Breast epithelium (tissue), 4 donors: ENCODE results near the gene ACTRT2. TPM values are rescaled to one million over a fixed set of nuclear protein-coding genes. Genes with fewer than 3 reads are reported as not detected.

Source experiments
- DNase-seq, 2 donors: peaks; one replicate each; pipeline ENCODE4 v3.0.0-alpha.2; 2019; ENCODE audit warnings: low spot score in 2 of 2
- H3K27ac ChIP-seq, 2 donors: fragments of 200-600 bp; sonication (generic) in 1 of 2; one replicate each; pipeline ENCODE4 v1.5.1; 2016 to 2019; ENCODE audit warnings: mild to moderate bottlenecking in 1 of 2
- H3K27me3 ChIP-seq, 2 donors: fragments of 200-600 bp; sonication (generic) in 1 of 2; one replicate each; pipeline versions ENCODE4 v1.5.1 to v1.6.0; 2017 to 2019; ENCODE audit warnings: control low read depth in 1 of 2, mild to moderate bottlenecking in 1 of 2
- H3K36me3 ChIP-seq: fragments of 200-600 bp; one replicate; pipeline ENCODE4 v1.5.1; 2019
- H3K4me1 ChIP-seq, 2 donors: fragments of 200-600 bp; sonication (generic); one replicate each; pipeline ENCODE4 v1.5.1; 2016 to 2019; ENCODE audit warnings: control low read depth in 1 of 2
- H3K4me3 ChIP-seq, 3 donors: fragments of 200-600 bp; sonication (generic); 1 replicate in 2 of 3; 2 replicates in 1 of 3; pipeline ENCODE4 v1.5.1; 2016 to 2019; ENCODE audit warnings: mild to moderate bottlenecking in 3 of 3, moderate library complexity in 2 of 3
- H3K9me3 ChIP-seq, 2 donors: fragments of 200-600 bp; sonication (generic) in 1 of 2; one replicate each; pipeline ENCODE4 v1.5.1; 2016 to 2019; ENCODE audit warnings: control low read depth in 1 of 2
- POLR2A ChIP-seq: fragments of 450-650 bp; IDR thresholded peaks from one replicate; pipeline ENCODE4 v1.6.1; 2016; ENCODE audit warnings: antibody characterized with exemption, mild to moderate bottlenecking, moderate library complexity
- POLR2AphosphoS5 ChIP-seq, 3 donors: sonication (generic); formaldehyde crosslinking; IDR thresholded peaks; one replicate each; pipeline ENCODE4 v1.6.1; 2017; ENCODE audit warnings: antibody characterized with exemption in 3 of 3
- intact Hi-C: fragments of 100-400 bp; cut with DNase I; formaldehyde crosslinking; loops from one replicate; pipeline ENCODE4 v1.15.1; 2023; ENCODE audit warnings: low total_unique reads
- total RNA-seq, 3 donors: library from RNA; depleted of rRNA; stranded (reverse); fragments of >200 nt; gene quantifications; one replicate each; pipeline ENCODE4 v1.1.0, GENCODE V29; 2016
- TF ChIP-seq, protein P1 (sequence below), 3 donors: fragments of 450-650 bp; IDR thresholded peaks; one replicate each; pipeline ENCODE4 v1.5.1; 2016 to 2017; ENCODE audit warnings: antibody characterized with exemption in 3 of 3, mild to moderate bottlenecking in 3 of 3, moderate library complexity in 3 of 3

ACTRT2 gene
- total RNA-seq, 3 donors from 2014 or later: not detected

DNA sequence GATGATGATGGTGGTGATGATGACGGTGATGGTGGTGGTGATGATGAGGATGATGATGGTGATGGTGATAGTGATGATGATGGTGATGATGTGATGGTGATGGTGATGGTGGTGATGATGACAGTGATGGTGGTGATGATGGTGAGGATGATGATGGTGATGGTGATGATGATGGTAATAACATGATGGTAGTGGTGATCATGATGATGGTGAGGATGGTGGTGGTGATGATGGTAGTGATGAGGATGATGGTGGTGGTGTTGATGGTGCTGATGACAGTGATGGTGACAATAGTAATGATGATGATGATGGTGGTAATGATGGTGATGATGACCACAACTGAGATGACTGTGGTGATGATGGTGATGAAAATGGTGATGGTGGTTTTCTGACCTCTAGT, 4.9 kb downstream of the ACTRT2 start:
- Histone ChIP-seq H3K27me3 (peaks cover 4 to 49% of the 10 kb centered on the region in 2 donors), H3K27ac (no peak overlapping the region), H3K4me3 (no peak overlapping the region), H3K9me3 (peaks cover 0 to 3% of the 10 kb centered on the region in 2 donors), H3K4me1 (no peaks in the 10 kb centered on the region), H3K36me3 (no peaks in the 10 kb centered on the region)
- TF ChIP-seq POLR2A (no peak), POLR2AphosphoS5 (IDR thresholded peaks at IDR 0.05) (no peak)
- TF ChIP-seq, protein P1, sequence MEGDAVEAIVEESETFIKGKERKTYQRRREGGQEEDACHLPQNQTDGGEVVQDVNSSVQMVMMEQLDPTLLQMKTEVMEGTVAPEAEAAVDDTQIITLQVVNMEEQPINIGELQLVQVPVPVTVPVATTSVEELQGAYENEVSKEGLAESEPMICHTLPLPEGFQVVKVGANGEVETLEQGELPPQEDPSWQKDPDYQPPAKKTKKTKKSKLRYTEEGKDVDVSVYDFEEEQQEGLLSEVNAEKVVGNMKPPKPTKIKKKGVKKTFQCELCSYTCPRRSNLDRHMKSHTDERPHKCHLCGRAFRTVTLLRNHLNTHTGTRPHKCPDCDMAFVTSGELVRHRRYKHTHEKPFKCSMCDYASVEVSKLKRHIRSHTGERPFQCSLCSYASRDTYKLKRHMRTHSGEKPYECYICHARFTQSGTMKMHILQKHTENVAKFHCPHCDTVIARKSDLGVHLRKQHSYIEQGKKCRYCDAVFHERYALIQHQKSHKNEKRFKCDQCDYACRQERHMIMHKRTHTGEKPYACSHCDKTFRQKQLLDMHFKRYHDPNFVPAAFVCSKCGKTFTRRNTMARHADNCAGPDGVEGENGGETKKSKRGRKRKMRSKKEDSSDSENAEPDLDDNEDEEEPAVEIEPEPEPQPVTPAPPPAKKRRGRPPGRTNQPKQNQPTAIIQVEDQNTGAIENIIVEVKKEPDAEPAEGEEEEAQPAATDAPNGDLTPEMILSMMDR (IDR thresholded peaks at IDR 0.05): no peak
- intact Hi-C loops: no loop called here
- DNase-seq: no peak

DNA sequence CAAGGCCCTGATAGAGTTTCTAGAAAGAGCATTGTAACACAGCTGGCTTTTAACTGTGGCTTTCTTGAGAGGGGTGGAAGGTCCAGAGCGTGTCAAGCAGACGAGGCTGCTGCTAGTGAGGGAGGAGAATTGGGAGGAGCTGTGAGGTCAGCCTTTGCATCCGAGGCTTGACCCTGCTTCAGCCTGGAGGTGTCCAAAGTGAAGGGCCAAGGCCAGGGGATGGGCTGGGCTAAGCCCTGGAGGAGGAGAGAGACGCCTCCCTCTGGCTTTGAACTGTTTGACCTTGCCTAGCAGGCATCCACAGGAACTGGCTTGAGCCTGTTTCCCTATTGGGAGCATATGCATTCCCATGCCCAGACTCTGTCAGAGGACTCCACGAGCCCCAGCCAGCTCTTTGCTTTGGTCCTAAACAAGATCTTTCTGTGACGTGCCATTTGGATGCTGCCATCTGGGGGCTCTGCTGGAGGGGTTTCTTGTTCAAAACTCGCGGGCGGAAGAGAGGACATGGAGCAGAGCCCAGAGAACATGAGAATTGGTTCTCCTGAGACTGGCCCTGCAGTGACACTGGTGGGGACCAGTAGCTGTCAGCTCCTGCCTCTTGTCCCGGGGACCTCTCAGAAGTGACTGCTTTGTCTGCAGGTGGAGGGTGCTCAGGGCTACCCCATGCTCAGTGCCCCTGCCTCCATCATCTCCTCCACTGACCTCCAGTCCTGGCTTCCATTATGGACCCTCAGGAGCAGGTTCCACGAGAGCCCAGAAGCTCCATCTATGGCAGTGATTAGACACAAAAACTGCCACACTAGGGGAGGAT, 5.5 kb downstream of the ACTRT2 start:
- no peaks in the 10 kb centered on the region for H3K4me1 ChIP-seq
- H3K36me3 ChIP-seq: no peaks in the 10 kb centered on the region
- H3K27me3 ChIP-seq: peaks cover 4 to 52% of the 10 kb centered on the region in 2 donors
- no peak overlapping the region for H3K27ac ChIP-seq
- no peak overlapping the region for H3K4me3 ChIP-seq
- DNase-seq: no peak
- intact Hi-C loops: no loop called here
- TF ChIP-seq, protein P1 (IDR thresholded peaks at IDR 0.05): no peak
- no peak for TF ChIP-seq POLR2A
- TF ChIP-seq POLR2AphosphoS5 (IDR thresholded peaks at IDR 0.05): no peak
- H3K9me3 ChIP-seq: peaks cover 0 to 3% of the 10 kb centered on the region in 2 donors

DNA sequence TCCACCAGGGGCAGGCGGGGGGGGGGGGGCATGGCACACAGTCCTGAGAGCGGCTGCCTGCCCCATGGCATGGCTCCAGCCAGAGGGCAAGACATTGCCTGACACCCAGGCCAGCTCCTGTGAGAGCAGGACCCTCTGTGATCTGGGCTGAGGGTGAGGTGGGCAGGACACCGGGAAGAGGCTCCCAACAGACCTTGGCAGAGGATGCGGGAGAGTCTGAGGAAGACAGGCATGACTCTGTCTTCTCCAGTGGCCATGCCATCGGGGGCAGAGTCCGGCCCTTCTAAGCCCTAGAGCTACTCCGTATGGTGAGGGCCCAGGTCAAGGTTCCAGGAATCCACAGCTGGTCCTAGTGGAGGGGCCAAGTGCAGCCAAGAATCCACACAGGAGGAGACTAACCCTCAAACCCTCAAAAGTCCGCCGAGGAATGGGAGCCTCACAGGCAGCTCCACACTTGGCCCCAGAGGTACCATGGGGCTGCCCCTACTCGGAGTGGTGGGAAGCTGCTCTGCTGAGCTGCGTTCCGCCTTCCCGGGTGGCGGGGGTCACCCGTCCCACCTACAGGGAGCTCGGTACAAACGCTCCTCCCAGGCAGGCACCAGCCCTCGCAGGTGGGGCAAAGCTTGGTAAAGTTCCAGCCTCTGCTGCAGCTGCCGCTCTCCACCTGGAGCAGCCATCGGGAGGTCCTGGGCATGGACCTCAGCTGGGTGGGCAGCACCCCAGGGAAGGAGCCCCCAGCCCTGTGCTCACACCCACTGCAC, 6.5 kb downstream of the ACTRT2 start:
- no peak overlapping the region for H3K4me3 ChIP-seq
- intact Hi-C loops: no loop called here
- H3K27me3 ChIP-seq: peaks cover 4 to 59% of the 10 kb centered on the region in 2 donors
- H3K4me1 ChIP-seq: no peaks in the 10 kb centered on the region
- H3K27ac ChIP-seq: no peak overlapping the region
- H3K9me3 ChIP-seq: peaks cover 0 to 3% of the 10 kb centered on the region in 2 donors
- peak in 1 of 2 donors; percentile 20 for DNase-seq
- TF ChIP-seq, protein P1 (IDR thresholded peaks at IDR 0.05): no peak
- TF ChIP-seq POLR2AphosphoS5 (IDR thresholded peaks at IDR 0.05) (no peak), POLR2A (no peak)
- H3K36me3 ChIP-seq: no peaks in the 10 kb centered on the region

DNA sequence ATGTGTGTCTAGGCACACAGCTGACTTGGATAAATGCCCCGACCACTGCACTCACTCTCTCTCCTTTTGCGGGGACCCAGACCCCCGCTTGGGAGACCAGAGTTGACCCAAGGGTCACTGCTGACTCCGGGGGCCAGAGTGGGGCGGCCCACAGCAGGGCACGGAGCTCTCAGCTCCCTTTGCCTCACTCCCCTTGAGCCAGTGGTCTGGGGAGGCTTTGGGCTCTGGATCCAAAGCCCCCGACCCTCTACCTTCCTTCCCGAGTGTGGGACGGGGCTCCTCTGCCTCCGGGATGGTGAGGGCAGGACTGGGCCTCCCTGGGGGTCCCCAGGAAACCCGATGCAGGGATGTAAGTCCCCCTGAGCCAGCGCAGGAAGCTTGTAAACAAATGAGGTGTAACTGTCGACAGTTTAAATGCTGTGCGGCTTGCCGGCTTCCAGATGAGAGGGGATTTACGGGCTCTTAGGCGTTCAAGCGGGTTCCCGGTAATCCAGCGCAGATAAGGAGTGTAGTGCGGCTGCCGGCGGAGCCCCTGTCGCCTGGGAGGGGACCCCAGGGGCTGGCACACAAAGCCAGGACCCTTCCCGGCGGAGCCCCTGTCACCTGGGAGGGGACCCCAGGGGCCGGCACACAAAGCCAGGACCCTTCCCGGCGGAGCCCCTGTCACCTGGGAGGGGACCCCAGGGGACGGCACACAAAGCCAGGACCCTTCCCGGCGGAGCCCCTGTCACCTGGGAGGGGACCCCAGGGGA, 7.4 kb downstream of the ACTRT2 start:
- Histone ChIP-seq H3K9me3 (peaks cover 0 to 3% of the 10 kb centered on the region in 2 donors), H3K27ac (no peak overlapping the region), H3K36me3 (no peaks in the 10 kb centered on the region), H3K4me1 (no peaks in the 10 kb centered on the region), H3K4me3 (no peak overlapping the region), H3K27me3 (peaks cover 4 to 68% of the 10 kb centered on the region in 2 donors)
- peak in 1 of 2 donors; percentile 33 for DNase-seq
- intact Hi-C loops: no loop called here
- TF ChIP-seq POLR2AphosphoS5 (IDR thresholded peaks at IDR 0.05) (no peak), POLR2A (no peak)
- TF ChIP-seq, protein P1 (IDR thresholded peaks at IDR 0.05): no peak
